OCI-M2 (cell line): ENCODE data around the gene G6PC3.
"Not testable (repeated sequence)": the region's sequence is repeated elsewhere in the genome, so short reads cannot be mapped to it uniquely, and the experiment has no call there.

Experiments
- DNase-seq: peaks from one replicate; lab custom pipeline; 2025; ENCODE audit not compliant: unreplicated experiment; lab: John Stamatoyannopoulos, UW

G6PC3 gene

GRCh38 chr17:44105941-44106340 lies 35.4 kb downstream of the G6PC3 start:
- DNase-seq: no peak

- DNase-seq: no peak
These were observed 36.3 kb downstream of the G6PC3 start for GRCh38 chr17:44106801-44107200.

GRCh38 chr17:44108440-44109311 lies 38.1 kb downstream of the G6PC3 start:
- no peak for DNase-seq

GRCh38 chr17:44109312-44109630 lies 38.7 kb downstream of the G6PC3 start:
- no peak for DNase-seq

- no peak for DNase-seq
These were observed 39.6 kb downstream of the G6PC3 start for GRCh38 chr17:44110011-44110686.

GRCh38 chr17:44110823-44111633 lies 40.5 kb downstream of the G6PC3 start:
- no peak for DNase-seq

- no peak for DNase-seq
These were observed 41.2 kb downstream of the G6PC3 start for GRCh38 chr17:44111777-44112176.

GRCh38 chr17:44112284-44113280 lies 42.0 kb downstream of the G6PC3 start:
- no peak for DNase-seq

GRCh38 chr17:44113382-44113781 lies 42.8 kb downstream of the G6PC3 start:
- no peak for DNase-seq

GRCh38 chr17:44113868-44114840 lies 43.6 kb downstream of the G6PC3 start:
- no peak for DNase-seq

- no peak for DNase-seq
These were observed 45.3 kb downstream of the G6PC3 start for GRCh38 chr17:44115585-44116415.

GRCh38 chr17:44117351-44117750 lies 46.8 kb downstream of the G6PC3 start:
- DNase-seq: no peak

- DNase-seq: no peak
These were observed 48.0 kb downstream of the G6PC3 start for GRCh38 chr17:44118427-44119050.

- no peak for DNase-seq
These were observed 48.5 kb downstream of the G6PC3 start for GRCh38 chr17:44119062-44119461.

GRCh38 chr17:44119798-44120197 lies 49.3 kb downstream of the G6PC3 start:
- no peak for DNase-seq

GRCh38 chr17:44120281-44120680 lies 49.7 kb downstream of the G6PC3 start:
- not testable (repeated sequence) for DNase-seq

- DNase-seq: no peak
These were observed 50.5 kb downstream of the G6PC3 start for GRCh38 chr17:44120851-44121605.
